ENCODE results near the gene RGS21.

GRCh38 chr1:192395895-192396294 lies 79.1 kb downstream of the RGS21 start:
- TF ChIP-seq POLR2A (IDR thresholded peaks at IDR 0.05) (no peak), CTCF (IDR thresholded peaks at IDR 0.05) (no peak)
